Neuronal stem cell (in vitro differentiated cells): ENCODE measurements around the gene SERPINA5.

Experiments
- DNase-seq: peaks from one replicate; pipeline ENCODE4 v3.0.0-alpha.2; 2013; ENCODE audit warnings: low spot score
- H2AFZ ChIP-seq: one replicate; pipeline ENCODE4 v1.6.1; 2013; ENCODE audit warnings: mild to moderate bottlenecking, low read length, inconsistent platforms
- H2AK5ac ChIP-seq: 2 replicates; pipeline ENCODE4 v1.6.1; 2013; ENCODE audit warnings: low read depth, mild to moderate bottlenecking, inconsistent platforms, low read length, moderate library complexity, mixed read lengths
- H2BK120ac ChIP-seq: 2 replicates; pipeline ENCODE4 v1.6.1; 2013; ENCODE audit warnings: low read depth, mild to moderate bottlenecking, inconsistent platforms, low read length, moderate library complexity, mixed read lengths
- H2BK12ac ChIP-seq: one replicate; pipeline ENCODE4 v1.6.1; 2013; ENCODE audit warnings: low read length, inconsistent platforms
- H2BK15ac ChIP-seq: 2 replicates; pipeline ENCODE4 v1.6.1; 2013; ENCODE audit warnings: mild to moderate bottlenecking, low read length, inconsistent platforms, mixed read lengths
- H2BK5ac ChIP-seq: one replicate; pipeline ENCODE4 v1.6.1; 2013; ENCODE audit warnings: inconsistent platforms, mild to moderate bottlenecking, low read length, moderate library complexity
- H3K14ac ChIP-seq: one replicate; pipeline ENCODE4 v1.6.1; 2013; ENCODE audit warnings: low read length, inconsistent platforms
- H3K18ac ChIP-seq: 2 replicates; pipeline ENCODE4 v1.6.1; 2013; ENCODE audit warnings: low read length, inconsistent platforms
- H3K23ac ChIP-seq: 2 replicates; pipeline ENCODE4 v1.6.1; 2013; ENCODE audit warnings: low read depth, mild to moderate bottlenecking, mixed read lengths, low read length, inconsistent platforms; ENCODE audit not compliant: poor library complexity
- H3K27ac ChIP-seq: replicated peaks from 3 replicates; pipeline ENCODE4 v1.5.1; 2013; ENCODE audit warnings: low read length, inconsistent platforms
- H3K27me3 ChIP-seq, 3 experiments: 2 replicates each; pipeline ENCODE4 v1.6.1; 2013; ENCODE audit warnings: low read length in 3 of 3, mild to moderate bottlenecking in 2 of 3, inconsistent platforms in 1 of 3, low read depth in 1 of 3, mixed read lengths in 1 of 3, moderate library complexity in 1 of 3; ENCODE audit not compliant: control insufficient read depth in 3 of 3, insufficient read depth in 3 of 3
- H3K36me3 ChIP-seq, 2 donors: replicated peaks in 1 of 2; 2 replicates each; pipeline ENCODE4 v1.6.1; 2013; ENCODE audit warnings: low read length in 2 of 2; ENCODE audit not compliant: control insufficient read depth in 2 of 2, insufficient read depth in 2 of 2
- H3K4ac ChIP-seq: 2 replicates; pipeline ENCODE4 v1.6.1; 2013; ENCODE audit warnings: inconsistent platforms, mild to moderate bottlenecking, low read length, moderate library complexity
- H3K4me1 ChIP-seq, 2 donors: 1 replicate in 1 of 2; 2 replicates in 1 of 2; pipeline ENCODE4 v1.6.1; 2013; ENCODE audit warnings: low read length in 2 of 2, low read depth in 1 of 2; ENCODE audit not compliant: control insufficient read depth in 2 of 2, insufficient read depth in 1 of 2
- H3K4me2 ChIP-seq: one replicate; pipeline ENCODE4 v1.6.1; 2013; ENCODE audit warnings: mild to moderate bottlenecking, low read length, inconsistent platforms; ENCODE audit not compliant: insufficient read depth, poor library complexity, severe bottlenecking
- H3K4me3 ChIP-seq, 2 donors: 2 replicates each; pipeline ENCODE4 v1.5.1; 2013; ENCODE audit warnings: low read length in 2 of 2, mild to moderate bottlenecking in 2 of 2, inconsistent platforms in 1 of 2, moderate library complexity in 1 of 2
- H3K79me1 ChIP-seq: one replicate; pipeline ENCODE4 v1.6.1; 2013; ENCODE audit warnings: low read depth, mild to moderate bottlenecking, inconsistent platforms, low read length, moderate library complexity
- H3K9ac ChIP-seq: one replicate; pipeline ENCODE4 v1.6.1; 2013; ENCODE audit warnings: mild to moderate bottlenecking, low read depth, low read length, inconsistent platforms; ENCODE audit not compliant: poor library complexity
- H3K9me3 ChIP-seq, 2 donors: replicated peaks in 1 of 2; 2 replicates each; pipeline versions ENCODE3 to v1.6.1; 2013; ENCODE audit warnings: low read length in 2 of 2, mild to moderate bottlenecking in 2 of 2, inconsistent platforms in 1 of 2, low read depth in 1 of 2, mixed read lengths in 1 of 2, moderate library complexity in 1 of 2; ENCODE audit not compliant: control insufficient read depth in 2 of 2, insufficient read depth in 1 of 2
- H4K8ac ChIP-seq: one replicate; pipeline ENCODE4 v1.6.1; 2013; ENCODE audit warnings: low read depth, mild to moderate bottlenecking, inconsistent platforms, low read length, moderate library complexity
- H4K91ac ChIP-seq: one replicate; pipeline ENCODE4 v1.6.1; 2013; ENCODE audit warnings: low read length, low read depth, mild to moderate bottlenecking, inconsistent platforms; ENCODE audit not compliant: poor library complexity
- WGBS, 2 donors: extraction: QIAGEN DNeasy Blood & Tissue Kit; methylation state at CpG; one replicate each; pipeline ENCODE4 v1.1.7; 2013; ENCODE audit warnings: missing lambda C conversion rate in 2 of 2, mixed read lengths in 1 of 2; ENCODE audit not compliant: insufficient read length in 2 of 2, insufficient replicate concordance in 1 of 2; ENCODE audit errors: extremely low coverage in 2 of 2; 5-methylcytosine and 5-hydroxymethylcytosine counted together

Gene SERPINA5

DNA sequence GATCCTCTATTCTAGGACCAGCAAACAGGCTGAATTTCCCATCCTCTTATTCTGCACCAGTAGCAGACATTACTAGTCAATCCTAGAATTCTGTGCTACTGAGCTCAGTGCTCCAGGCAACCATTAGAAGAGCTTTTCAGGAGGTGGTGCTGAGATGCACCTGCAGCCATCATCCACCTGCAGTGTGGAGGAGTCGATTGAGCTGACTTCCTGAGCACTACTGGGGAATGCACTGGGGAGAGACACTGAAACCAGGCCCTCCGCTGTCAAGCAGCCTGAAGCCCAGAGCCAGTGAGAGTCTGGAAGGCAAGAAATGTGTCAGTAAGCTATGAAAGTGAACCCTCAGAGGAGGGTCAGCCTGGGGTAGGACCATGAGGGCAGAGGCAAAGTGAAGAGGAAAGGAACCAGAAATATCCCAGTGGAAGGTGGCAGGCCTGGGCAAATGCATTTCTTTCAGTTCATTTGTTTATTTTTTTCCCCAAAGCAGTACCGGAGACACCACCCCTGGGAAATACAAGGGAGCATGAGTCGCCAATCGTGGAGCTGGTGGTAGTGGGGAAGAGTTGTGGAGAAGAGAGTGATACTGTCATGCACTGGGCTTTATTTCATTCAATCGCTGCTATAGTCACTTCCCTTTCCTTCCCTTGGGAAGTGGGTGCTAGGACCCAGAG, 43.0 kb upstream of the SERPINA5 start:
- Histone ChIP-seq H2AFZ (no peak overlapping the region), H2BK12ac (no peak overlapping the region), H3K9ac (no peak overlapping the region), H3K79me1 (no peaks in the 10 kb centered on the region), H3K4me1 (peaks cover 0 to 4% of the 10 kb centered on the region in 2 donors), H4K8ac (no peak overlapping the region), H3K4ac (no peak overlapping the region), H3K14ac (no peak overlapping the region), H3K9me3 (no peaks in the 10 kb centered on the region), H3K4me2 (no peak overlapping the region), H3K27me3 (no peaks in the 10 kb centered on the region), H3K36me3 (no peaks in the 10 kb centered on the region), H2BK120ac (no peak overlapping the region), H2BK5ac (no peak overlapping the region), H3K18ac (peak overlapping the region; percentile 64), H2BK15ac (no peak overlapping the region), H3K4me3 (no peak overlapping the region), H2AK5ac (no peak overlapping the region), H3K27ac (no peak overlapping the region), H3K23ac (no peak overlapping the region), H4K91ac (no peak overlapping the region)
- WGBS, 2 donors, result no CpG with 5 or more reads among the region's 6 CpGs
- DNase-seq, result no peak

DNA sequence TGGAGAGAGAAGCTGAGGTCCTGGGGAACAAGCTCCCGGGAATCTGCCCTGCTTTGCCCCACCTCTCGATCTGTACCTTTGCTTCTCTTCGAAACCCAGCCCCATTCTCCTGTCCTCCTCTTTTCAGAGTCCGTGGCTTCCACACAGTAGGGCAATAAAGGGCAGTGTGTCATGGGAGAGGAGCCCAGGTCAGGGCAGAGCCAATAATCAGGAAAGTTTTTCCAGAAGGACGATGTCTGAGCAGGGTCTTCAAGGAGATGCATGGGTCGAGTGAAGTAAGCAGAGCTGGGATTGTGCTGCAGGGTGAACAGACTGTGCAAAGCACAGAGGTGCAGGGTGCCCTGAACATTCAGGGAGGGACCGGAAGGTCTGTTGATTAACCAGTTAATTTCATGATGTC, 42.0 kb upstream of the SERPINA5 start:
- DNase-seq, result no peak
- no peaks in the 10 kb centered on the region for H3K27me3 ChIP-seq
- H3K14ac ChIP-seq, result no peak overlapping the region
- no peaks in the 10 kb centered on the region for H3K79me1 ChIP-seq
- no peak overlapping the region for H3K4ac ChIP-seq
- no CpG with 5 or more reads among the region's 7 CpGs for WGBS, 2 donors
- no peaks in the 10 kb centered on the region for H3K36me3 ChIP-seq
- H2AFZ ChIP-seq, result no peak overlapping the region
- no peak overlapping the region for H3K4me2 ChIP-seq
- H3K9me3 ChIP-seq, result no peaks in the 10 kb centered on the region
- no peak overlapping the region for H2AK5ac ChIP-seq
- H4K8ac ChIP-seq, result no peak overlapping the region
- no peak overlapping the region for H3K23ac ChIP-seq
- no peak overlapping the region for H2BK15ac ChIP-seq
- H2BK5ac ChIP-seq, result no peak overlapping the region
- H2BK12ac ChIP-seq, result no peak overlapping the region
- H2BK120ac ChIP-seq, result no peak overlapping the region
- no peak overlapping the region for H3K4me3 ChIP-seq
- H3K4me1 ChIP-seq, result peaks cover 0 to 4% of the 10 kb centered on the region in 2 donors
- H3K18ac ChIP-seq, result no peak overlapping the region
- no peak overlapping the region for H4K91ac ChIP-seq
- H3K27ac ChIP-seq, result no peak overlapping the region
- H3K9ac ChIP-seq, result no peak overlapping the region

DNA sequence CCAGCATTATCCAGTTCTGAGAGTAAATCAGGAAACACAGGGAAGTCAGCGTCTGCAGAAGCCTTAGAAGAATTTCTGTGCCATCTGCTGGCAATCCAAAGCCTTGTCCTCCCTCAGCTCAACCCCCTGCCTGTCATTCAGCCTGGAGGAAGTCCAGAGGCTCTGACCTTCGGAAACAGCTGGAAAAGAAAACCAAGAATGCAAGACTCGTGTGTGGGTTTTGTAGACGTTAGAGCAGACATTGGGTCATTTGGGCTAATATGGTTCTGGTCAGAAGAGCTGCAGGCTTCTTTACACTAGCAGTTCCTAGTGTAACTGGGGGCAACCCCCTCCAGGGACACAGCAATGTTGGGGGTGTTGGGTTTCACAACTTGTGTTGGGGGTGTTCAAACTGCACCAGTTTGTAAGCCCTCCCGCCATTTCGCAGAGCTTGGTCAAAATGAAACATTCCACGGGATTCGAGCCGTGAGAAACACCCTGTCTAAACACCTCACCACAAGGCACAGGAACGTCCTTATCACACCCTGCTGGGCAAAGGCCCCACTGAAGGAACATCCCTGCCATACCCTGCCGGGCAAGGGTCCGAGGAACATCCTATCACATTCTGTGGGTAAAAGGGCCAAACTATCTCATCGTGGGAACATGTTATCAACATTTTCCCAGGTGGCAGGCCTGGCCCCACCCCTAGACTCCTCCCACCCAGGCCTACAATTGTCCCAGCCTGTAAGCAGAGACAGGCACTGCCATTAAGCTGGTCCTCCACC, 41.0 kb upstream of the SERPINA5 start:
- no peaks in the 10 kb centered on the region for H3K27me3 ChIP-seq
- no peak overlapping the region for H2BK120ac ChIP-seq
- H3K4me2 ChIP-seq, result no peak overlapping the region
- no peaks in the 10 kb centered on the region for H3K79me1 ChIP-seq
- H2BK5ac ChIP-seq, result no peak overlapping the region
- no peak overlapping the region for H2AK5ac ChIP-seq
- H4K91ac ChIP-seq, result no peak overlapping the region
- H3K27ac ChIP-seq, result no peak overlapping the region
- WGBS, 2 donors, result no CpG with 5 or more reads among the region's 13 CpGs
- H2AFZ ChIP-seq, result no peak overlapping the region
- H3K9ac ChIP-seq, result no peak overlapping the region
- H4K8ac ChIP-seq, result no peak overlapping the region
- H3K4me1 ChIP-seq, result peaks cover 0 to 6% of the 10 kb centered on the region in 2 donors
- H3K14ac ChIP-seq, result no peak overlapping the region
- no peak overlapping the region for H3K18ac ChIP-seq
- H3K23ac ChIP-seq, result no peak overlapping the region
- no peak overlapping the region for H3K4me3 ChIP-seq
- H2BK12ac ChIP-seq, result no peak overlapping the region
- H3K36me3 ChIP-seq, result no peaks in the 10 kb centered on the region
- H2BK15ac ChIP-seq, result no peak overlapping the region
- H3K9me3 ChIP-seq, result no peaks in the 10 kb centered on the region
- no peak for DNase-seq
- H3K4ac ChIP-seq, result no peak overlapping the region

DNA sequence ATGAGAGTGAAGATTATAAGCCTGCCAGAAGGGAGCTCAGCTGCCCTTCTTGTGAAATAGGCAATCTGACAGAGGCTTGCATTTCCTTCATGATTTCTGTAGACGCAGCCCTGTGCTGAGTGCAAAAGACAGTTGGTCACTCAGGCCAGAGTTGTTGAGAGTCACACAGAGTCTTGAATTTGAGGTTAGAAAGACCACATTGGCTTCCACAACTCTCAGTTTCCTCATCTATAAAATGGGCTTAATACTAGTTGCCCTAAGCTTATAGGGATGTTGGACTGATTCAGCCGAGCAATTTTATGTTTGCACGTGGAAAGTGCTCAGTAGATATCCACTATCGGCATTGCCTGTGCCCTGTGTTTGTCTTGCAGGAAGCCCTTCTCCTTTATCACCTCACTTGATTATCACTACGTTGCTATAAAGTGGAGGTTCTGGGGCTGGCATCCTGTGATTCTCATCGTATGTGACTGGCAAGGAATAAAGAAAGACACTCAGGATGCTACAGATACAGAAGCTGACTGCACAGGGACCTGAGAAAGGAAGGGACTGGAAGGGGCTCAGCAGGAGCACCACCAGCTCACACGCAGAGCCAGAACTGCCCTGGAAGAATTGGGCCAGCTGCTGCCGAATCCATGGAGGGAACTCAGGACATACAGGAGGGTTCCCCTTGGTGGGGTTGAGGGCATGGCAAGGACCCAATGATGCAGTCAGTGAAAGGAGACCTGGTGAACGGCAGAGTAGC, 39.8 kb upstream of the SERPINA5 start:
- H3K27ac ChIP-seq, result no peak overlapping the region
- H3K27me3 ChIP-seq, result no peaks in the 10 kb centered on the region
- H2AK5ac ChIP-seq, result no peak overlapping the region
- no peak overlapping the region for H3K18ac ChIP-seq
- no peak overlapping the region for H3K23ac ChIP-seq
- no peaks in the 10 kb centered on the region for H3K36me3 ChIP-seq
- H3K4me3 ChIP-seq, result no peak overlapping the region
- no peak overlapping the region for H4K91ac ChIP-seq
- H3K9me3 ChIP-seq, result no peaks in the 10 kb centered on the region
- H3K79me1 ChIP-seq, result no peaks in the 10 kb centered on the region
- H4K8ac ChIP-seq, result no peak overlapping the region
- no peak overlapping the region for H3K4ac ChIP-seq
- H3K14ac ChIP-seq, result no peak overlapping the region
- no peak for DNase-seq
- H3K4me1 ChIP-seq, result peaks cover 0 to 8% of the 10 kb centered on the region in 2 donors
- no peak overlapping the region for H2BK12ac ChIP-seq
- no peak overlapping the region for H2BK15ac ChIP-seq
- no peak overlapping the region for H2BK120ac ChIP-seq
- no peak overlapping the region for H3K4me2 ChIP-seq
- H3K9ac ChIP-seq, result peak overlapping the region; percentile 24
- H2BK5ac ChIP-seq, result no peak overlapping the region
- H2AFZ ChIP-seq, result no peak overlapping the region
- WGBS, 2 donors, result no CpG with 5 or more reads among the region's 9 CpGs
